RWPE1 (cell line): Measurements from ENCODE around the gene UQCRHL.

ENCODE experiments used
- CTCF ChIA-PET: fragments of 350-600 bp; sonication (Branson Sonifier 250); formaldehyde crosslinking; extraction: SDS; loops from one replicate; lab custom pipeline; 2021; lab: Yijun Ruan, JAX
- POLR2A ChIA-PET: fragments of 400-600 bp; formaldehyde crosslinking; extraction: SDS; loops from one replicate; lab custom pipeline; 2020; ENCODE audit warnings: antibody characterized with exemption; ENCODE audit not compliant: low non-redundant PET; lab: Yijun Ruan, JAX
- DNase-seq: peaks from one replicate; pipeline ENCODE4 v3.0.0; 2012; ENCODE audit warnings: low spot score
- H3K27ac ChIP-seq: fragments of 450-650 bp; 2 replicates; pipeline ENCODE4 v1.5.1; 2017
- TF ChIP-seq, protein P1 (sequence below): fragments of 450-650 bp; conservative IDR thresholded peaks from 2 replicates; pipeline ENCODE4 v1.5.1; 2017; ENCODE audit warnings: low read depth, mild to moderate bottlenecking

Gene UQCRHL

DNA sequence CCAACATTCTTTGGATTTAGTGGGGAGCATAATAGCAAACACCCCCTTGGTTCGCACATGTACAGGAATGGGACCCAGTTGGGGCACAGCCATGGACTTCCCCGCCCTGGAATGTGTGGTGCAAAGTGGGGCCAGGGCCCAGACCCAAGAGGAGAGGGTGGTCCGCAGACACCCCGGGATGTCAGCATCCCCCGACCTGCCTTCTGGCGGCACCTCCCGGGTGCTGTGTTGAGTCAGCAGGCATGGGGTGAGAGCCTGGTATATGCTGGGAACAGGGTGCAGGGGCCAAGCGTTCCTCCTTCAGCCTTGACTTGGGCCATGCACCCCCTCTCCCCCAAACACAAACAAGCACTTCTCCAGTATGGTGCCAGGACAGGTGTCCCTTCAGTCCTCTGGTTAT is 21.8 kb downstream of the UQCRHL start:
- DNase-seq: no peak
- H3K27ac ChIP-seq: peak overlapping the region; percentile 98
- CTCF ChIA-PET: interaction anchor here (0.7 kb wide), 1 partner anchor 97 kb away, joined by 5 read pairs; no protein-coding TSS in a partner anchor
- TF ChIP-seq, protein P1, sequence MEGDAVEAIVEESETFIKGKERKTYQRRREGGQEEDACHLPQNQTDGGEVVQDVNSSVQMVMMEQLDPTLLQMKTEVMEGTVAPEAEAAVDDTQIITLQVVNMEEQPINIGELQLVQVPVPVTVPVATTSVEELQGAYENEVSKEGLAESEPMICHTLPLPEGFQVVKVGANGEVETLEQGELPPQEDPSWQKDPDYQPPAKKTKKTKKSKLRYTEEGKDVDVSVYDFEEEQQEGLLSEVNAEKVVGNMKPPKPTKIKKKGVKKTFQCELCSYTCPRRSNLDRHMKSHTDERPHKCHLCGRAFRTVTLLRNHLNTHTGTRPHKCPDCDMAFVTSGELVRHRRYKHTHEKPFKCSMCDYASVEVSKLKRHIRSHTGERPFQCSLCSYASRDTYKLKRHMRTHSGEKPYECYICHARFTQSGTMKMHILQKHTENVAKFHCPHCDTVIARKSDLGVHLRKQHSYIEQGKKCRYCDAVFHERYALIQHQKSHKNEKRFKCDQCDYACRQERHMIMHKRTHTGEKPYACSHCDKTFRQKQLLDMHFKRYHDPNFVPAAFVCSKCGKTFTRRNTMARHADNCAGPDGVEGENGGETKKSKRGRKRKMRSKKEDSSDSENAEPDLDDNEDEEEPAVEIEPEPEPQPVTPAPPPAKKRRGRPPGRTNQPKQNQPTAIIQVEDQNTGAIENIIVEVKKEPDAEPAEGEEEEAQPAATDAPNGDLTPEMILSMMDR: no peak
- POLR2A ChIA-PET: no interaction called here

DNA sequence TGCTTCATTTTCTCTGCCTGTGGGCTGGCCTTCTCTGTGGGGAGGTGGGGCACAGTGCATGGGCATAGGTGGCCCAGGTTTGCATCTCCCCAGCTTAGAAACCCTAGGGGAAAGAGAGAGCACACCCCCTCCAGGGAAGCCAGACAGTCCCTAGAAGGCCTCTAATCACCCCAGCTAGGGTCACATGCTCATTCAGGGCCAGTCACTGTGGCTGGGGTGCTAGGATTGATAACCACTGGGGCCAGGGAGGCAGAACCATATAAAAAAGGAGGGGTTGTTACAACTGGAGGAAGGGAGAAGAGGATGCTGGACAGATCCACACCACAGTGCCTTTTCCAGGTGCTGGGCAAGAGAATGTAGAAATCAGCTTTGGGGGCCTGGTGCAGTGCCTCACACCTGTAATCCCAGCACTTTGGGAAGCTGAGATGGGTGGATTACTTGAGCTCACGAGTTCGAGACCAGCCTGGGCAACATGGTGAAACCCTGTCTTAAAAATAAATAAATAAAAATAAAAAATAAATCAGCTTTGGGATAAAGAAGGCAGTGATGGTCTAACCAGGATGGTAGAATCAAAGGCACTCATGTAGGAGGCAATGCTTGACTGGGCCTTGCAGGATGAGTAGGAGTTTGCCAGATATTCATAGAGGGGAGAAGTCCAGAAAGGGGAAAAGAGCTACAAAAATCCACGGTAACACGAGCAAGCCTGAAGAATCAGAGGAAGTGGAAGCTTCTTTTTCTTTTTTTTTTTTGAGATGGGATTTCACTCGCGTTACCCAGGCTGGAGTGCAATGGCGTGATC is 29.3 kb downstream of the UQCRHL start:
- ChIA-PET CTCF (interaction anchor here (0.6 to 0.9 kb wide), 3 partner anchors 37 to 217 kb away, joined by 3 read pairs; no protein-coding TSS in a partner anchor), POLR2A (no interaction called here)
- H3K27ac ChIP-seq: peak overlapping the region; percentile 61
- no peak for DNase-seq
- TF ChIP-seq, protein P1: no peak

DNA sequence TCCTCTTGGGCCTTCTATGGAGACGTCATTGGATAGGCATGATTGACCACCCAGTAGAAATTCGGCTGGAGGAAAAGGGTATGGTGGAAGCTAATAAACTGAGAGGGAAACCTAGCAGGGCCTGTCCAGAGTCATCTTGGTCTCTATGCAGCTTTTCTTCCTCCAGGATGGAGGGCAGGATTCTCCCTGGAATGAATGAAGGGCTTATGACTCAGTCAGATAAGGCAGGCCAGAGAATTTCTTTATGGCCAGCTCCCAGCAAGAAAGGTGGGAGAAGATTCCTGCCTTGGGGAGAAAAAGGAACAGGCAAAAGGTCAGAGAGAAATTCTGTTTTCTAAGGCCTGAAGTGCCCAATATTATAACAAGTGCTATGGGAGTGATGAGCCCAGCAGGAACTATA is 31.7 kb downstream of the UQCRHL start:
- peak overlapping the region; percentile 59 for H3K27ac ChIP-seq
- POLR2A ChIA-PET: no interaction called here
- CTCF ChIA-PET: no interaction called here
- TF ChIP-seq, protein P1: no peak
- DNase-seq: no peak

DNA sequence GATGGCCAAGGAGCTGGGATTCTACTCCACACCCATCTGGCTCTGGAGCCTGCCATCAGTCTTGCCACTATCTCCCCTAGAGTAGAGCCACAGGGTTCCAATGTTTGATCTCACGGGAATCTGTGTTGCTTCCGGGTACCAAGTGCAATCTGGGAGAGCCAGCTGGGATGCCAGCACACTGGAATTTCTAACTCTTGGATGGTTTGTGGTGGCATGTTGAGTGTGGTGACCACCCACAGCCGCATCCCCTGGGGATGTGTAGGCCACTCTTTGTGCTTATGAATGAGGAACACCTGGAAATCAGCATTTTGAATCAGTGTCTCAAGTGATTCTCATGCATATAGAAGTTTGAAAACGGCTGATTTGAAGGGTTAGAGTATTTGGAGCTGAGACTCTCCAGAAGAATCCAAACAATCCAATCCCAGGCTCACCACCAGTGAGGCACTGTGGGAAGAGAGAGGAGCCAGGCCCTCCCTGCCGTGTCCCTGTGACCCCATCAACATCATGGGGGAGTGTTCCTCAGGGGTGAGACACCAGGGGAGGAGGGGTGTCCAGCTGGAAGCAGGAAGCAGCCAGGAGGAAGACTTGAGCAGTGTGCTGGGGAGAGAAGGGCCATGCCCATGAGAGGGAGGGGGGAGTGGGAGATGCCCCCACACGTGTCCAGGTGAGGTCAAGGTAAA is 35.5 kb downstream of the UQCRHL start:
- ChIA-PET CTCF (interaction anchor here (0.8 kb wide), 1 partner anchor 31 kb away, joined by 3 read pairs; no protein-coding TSS in a partner anchor), POLR2A (no interaction called here)
- no peak for DNase-seq
- H3K27ac ChIP-seq: peak overlapping the region; percentile 53
- TF ChIP-seq, protein P1: no peak

DNA sequence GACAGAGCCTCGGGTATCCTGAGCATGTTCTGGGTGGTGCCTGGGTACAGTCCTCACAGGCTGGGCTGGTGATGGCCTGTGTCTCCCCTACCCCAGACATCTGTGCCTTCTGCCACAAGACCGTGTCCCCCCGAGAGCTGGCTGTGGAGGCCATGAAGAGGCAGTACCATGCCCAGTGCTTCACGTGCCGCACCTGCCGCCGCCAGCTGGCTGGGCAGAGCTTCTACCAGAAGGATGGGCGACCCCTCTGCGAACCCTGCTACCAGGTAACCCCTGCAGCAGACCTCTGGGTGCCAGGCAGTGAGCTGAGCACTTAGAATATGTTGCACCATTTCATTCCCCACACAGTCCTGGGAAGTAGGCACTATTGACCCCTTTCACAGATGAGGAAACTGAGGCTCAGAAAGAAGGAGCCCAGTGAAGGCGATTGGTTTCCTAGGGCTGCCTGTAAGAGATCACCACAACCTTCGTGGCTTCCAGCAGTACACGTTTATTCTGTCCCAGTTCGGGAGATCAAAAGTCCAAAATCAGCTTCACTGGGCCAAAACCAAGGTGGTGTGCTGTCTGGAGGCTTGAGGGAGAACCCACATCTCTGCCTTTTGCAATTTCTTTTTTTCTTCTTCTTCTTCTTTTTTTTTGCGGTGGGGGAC is 37.0 kb downstream of the UQCRHL start:
- H3K27ac ChIP-seq: peak overlapping the region; percentile 53
- TF ChIP-seq, protein P1: no peak
- POLR2A ChIA-PET: no interaction called here
- no peak for DNase-seq
- CTCF ChIA-PET: no interaction called here

DNA sequence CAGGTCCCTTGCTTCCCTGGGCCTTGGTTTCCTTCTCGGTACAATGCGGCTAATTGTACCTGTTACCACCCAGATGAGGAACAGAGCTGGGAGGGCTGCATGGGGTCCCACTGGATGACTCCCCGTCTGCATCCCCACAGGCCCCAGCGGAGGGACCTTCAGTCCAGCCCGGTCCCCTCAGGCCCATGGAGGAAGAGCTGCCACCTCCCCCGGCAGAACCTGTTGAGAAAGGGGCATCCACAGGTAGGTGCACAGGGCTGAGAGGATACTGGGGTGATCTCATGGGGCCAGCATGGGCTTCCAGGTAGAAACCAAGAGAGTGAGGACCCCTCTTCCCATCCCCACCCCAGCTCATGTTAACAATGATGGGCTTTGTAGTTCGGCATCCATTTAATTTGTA is 39.1 kb downstream of the UQCRHL start:
- POLR2A ChIA-PET: no interaction called here
- H3K27ac ChIP-seq: peak overlapping the region; percentile 98
- TF ChIP-seq, protein P1: no peak
- DNase-seq: no peak
- CTCF ChIA-PET: no interaction called here
